Measurements from ENCODE around the gene TAGLN3.

TAGLN3 gene

GRCh38 chr3:112048911-112049310, 50.2 kb downstream of the TAGLN3 start:
- DNase-seq (ENCODE audit: low spot score): no peak

DNA sequence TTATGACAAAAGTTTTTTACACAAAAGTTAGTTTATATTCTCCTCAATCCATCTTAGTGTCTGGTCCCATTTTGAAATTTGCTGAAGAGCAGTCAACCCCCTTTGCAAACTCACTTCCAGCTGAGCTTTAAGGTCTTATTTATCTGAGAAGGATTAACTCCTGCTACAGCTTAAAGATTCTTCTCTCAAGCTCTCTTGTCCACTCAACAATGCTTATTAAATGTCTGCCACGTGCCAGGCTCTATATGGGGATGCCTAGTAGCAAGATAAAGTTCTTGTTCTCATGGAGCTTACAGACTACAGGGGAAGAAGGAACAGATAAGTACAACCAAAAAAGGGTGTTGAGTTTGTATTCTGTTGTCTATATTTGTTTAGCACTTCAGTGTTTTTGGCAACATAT, 54.5 kb downstream of the TAGLN3 start:
- DNase-seq (ENCODE audit: low spot score): no peak

- no peak for DNase-seq (ENCODE audit: low spot score)
These were observed 57.8 kb downstream of the TAGLN3 start for GRCh38 chr3:112056451-112056929.

DNA sequence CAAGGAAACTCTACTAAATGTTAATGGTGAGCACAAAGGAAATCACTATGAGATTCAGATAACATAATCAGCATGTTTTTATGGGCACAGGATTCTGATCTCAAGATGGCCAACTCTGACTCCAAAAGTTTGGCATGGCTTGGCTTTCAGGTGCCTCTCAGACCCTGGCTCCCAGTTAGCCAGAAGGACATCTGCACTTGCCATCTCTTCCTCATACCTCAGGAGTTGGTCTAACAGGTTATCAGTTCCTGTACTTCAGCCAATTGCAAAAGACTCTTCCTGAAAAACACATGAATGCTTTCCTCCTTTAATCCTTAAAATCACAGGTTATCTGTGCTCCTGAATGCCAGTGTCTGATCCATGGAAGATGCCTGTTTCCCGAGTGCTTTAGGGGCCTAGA, 60.8 kb downstream of the TAGLN3 start:
- no peak for DNase-seq (ENCODE audit: low spot score)

DNA sequence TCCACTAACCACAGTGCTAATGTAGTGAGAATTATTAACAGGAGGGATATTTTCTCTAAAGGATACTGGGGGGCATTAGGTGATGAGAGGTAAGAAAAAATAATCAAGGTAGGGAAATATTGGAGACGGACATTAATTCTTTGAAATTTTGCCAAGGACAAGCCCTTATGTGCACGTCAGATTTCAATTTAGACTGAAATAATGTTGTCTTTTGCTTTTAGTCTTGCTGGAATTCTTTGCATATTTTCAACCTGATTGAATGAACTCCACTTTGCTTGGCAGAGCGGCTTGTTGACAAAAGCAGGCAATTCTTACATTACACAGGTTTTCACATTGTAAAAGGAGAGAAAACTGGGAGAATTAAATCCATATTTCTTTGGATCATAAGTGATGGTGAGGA, 62.4 kb downstream of the TAGLN3 start:
- no peak for DNase-seq (ENCODE audit: low spot score)

All from putamen (tissue), 1 donor.